NCI-H524 treated with DMSO at 0.1 percent for 48 hours (cell line): Measurements from ENCODE around the gene CD163.
"Not testable (repeated sequence)": the region's sequence is repeated elsewhere in the genome, so short reads cannot be mapped to it uniquely, and the experiment has no call there.

Experiments
- DNase-seq: peaks from one replicate; lab custom pipeline; 2025; lab: John Stamatoyannopoulos, UW

CD163 gene

GRCh38 chr12:7503686-7504415 lies at the start of gene CD163:
CD163 (minus strand) TSS chr12:7503777; CDS start chr12:7503690, 87 bp downstream.
- DNase-seq: no peak

DNA sequence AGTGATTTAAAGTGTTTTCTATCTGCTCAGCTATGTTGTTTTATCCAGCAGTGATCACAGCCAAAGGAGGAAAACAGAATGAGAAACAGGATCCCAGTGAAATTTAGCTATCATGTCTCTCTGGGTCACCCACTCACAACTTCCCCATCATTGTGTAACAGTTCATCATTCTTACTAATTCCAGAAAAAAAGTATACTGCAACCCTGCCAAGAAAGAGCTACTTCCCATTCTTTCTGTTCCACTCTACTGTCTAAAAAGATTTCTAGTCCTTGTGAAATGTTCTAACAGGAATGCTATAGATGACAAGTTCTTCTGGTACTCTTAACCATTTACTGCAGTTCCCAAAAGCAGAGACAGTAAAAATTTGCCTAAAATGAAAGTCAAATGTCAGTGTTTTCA lies 39.2 kb upstream of the CD163 start:
- no peak for DNase-seq

GRCh38 chr12:7542046-7542445 lies 38.5 kb upstream of the CD163 start:
- DNase-seq: no peak

- no peak for DNase-seq
Observed at GRCh38 chr12:7514416-7514815, 10.8 kb upstream of the CD163 start.

DNA sequence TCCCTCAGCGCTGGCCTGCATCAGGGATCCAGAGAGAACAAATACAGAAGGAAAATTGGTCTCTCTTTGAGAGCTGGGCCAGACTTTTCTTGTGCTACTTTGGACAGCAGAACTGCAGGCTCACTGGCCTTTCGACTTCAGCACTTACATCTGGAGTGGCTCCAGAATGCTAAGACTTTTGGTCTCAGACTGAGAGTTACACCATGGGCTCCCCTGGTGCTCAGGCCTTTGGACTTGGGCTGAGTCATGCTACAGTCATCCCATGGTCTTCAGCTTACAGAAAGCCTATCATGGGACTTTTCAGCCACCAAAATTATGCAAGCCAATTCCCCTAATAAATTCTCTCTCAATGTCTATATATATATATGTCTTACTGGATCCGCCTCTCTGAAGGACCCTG lies 9.0 kb upstream of the CD163 start:
- DNase-seq: no peak

- DNase-seq: not testable (repeated sequence)
Observed at GRCh38 chr12:7509793-7510470, 6.4 kb upstream of the CD163 start.

GRCh38 chr12:7502612-7503011 lies 965 bp downstream of the CD163 start:
- no peak for DNase-seq

- DNase-seq: no peak
Observed at GRCh38 chr12:7501031-7501588, 2.5 kb downstream of the CD163 start.

GRCh38 chr12:7499636-7500035 lies 3.9 kb downstream of the CD163 start:
- no peak for DNase-seq

- DNase-seq: no peak
Observed at GRCh38 chr12:7498809-7499208, 4.8 kb downstream of the CD163 start.

DNA sequence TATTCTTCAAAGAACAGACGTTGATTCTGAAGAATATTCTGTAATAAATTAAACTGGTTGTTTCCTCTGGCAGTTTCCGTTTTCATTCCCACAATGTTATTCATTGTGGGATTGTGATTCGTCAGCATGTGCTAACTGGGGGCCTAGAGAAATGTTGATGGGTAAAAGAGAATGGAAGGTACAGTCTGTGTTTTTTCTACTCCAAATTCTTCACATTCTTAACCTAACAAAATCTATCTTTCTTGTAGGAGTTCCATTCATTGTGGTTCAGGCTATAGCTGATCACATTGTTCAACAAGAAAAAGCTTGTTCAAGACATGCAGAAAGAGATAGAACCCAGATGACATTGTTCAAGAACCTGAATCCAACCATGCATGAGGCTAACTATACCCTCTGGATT lies 5.9 kb downstream of the CD163 start:
- DNase-seq: no peak

- no peak for DNase-seq
Observed at GRCh38 chr12:7496451-7496850, 7.1 kb downstream of the CD163 start.

DNA sequence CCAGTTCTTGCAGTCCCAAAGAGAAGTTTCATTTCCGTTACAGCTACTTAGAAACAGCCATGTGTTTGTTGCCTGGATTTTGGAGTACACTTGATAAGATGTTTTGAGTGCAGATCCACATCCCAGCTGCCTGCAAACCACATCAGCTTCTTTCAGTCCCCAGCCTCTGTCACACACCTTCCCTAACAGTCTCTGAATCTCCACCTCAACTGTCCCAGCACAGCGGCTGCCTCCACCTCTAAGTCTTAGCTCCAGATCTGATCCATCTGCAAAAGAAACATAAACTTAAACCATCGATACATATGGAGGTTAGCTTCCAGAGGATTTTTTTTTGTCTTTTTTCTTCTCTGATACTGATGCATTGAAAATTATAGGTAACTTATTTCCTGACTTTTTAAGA lies 8.4 kb downstream of the CD163 start:
- DNase-seq: no peak

DNA sequence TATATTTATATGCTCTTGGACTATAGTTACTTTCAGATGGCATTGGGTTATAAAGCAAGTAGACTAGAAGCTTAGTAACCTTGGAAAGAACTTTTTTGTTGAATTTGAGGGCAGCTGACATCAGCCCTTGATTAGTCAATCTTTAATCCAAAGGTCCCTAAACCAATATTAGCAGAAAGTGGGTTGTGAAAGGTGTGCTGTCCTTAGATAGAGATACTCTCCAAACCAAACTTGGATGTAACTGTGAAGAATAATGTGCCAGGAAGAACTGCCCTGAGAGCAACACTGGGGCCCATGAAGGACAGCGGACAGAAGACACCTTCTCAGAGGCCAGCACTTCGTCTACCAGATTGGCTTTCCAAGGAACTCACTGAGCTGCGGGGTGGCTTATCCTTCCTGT lies 10.6 kb downstream of the CD163 start:
- DNase-seq: no peak

GRCh38 chr12:7486512-7486911 lies 17.1 kb downstream of the CD163 start:
- peak; percentile 88 for DNase-seq

- no peak for DNase-seq
Observed at GRCh38 chr12:7485095-7485494, 18.5 kb downstream of the CD163 start.

- no peak for DNase-seq
Observed at GRCh38 chr12:7483343-7483742, 20.2 kb downstream of the CD163 start.

DNA sequence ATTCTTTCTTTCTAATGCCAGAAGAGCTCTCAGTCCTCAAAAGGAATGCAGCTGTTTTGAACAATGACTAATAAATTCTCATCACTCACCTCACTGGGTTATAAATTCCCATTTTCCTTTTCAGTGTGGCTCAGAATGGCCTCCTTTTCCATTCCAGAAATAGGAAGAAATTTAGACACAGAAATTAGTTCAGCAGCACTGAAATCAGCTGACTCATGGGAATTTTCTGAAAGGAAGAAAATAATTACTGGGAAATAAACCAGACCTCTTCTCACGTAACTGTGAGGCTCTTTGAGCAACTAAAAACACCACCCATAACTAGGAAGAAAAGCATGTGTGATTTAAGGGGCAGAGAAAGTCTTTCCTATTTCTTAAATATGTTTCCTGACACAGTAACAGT lies 23.8 kb downstream of the CD163 start:
- no peak for DNase-seq

- DNase-seq: no peak
Observed at GRCh38 chr12:7472060-7472459, 31.5 kb downstream of the CD163 start.

DNA sequence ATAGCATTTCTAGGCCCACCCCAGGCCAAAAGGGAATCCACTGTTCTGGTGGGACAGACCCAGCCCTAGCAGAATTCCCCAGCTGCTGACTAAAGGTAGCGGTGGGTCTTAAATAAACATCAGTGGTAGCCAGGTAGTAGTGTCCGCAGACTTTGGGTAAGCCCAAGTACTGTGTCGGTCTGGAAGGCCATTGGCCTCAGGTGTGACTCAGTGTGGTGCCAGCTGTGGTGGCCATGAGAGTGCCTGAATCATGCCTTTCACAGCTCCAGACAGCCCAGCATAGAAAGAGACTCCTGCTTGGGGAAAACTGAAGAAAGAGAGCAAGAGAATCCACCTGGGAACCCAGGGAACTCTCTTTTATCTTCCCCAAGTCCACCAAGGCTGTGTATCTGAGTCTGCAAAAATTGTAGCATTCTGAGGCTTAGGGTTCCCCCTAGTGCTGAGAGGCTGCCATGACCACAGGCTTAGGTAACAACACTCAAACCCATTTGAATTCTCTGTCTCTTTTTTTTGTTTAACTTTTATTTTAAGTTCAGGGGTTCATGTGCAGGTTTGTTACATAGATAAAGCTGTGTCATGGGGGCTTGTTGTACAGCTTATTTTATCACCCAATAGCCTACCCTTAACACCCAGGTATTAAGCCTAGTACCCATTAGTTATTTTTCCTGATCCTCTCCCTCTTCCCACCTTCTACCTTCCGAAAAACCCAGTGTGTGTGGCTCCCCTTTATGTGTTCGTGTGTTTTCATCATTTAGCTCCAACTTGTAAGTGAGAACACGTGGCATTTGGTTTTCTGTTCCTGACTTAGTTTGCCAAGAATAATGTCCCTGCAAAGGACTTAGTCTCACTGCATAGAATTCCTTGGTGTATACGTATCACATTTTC lies 43.0 kb downstream of the CD163 start:
- DNase-seq: no peak

GRCh38 chr12:7459973-7460372 lies 43.6 kb downstream of the CD163 start:
- no peak for DNase-seq

- DNase-seq: no peak
Observed at GRCh38 chr12:7451756-7452155, 51.8 kb downstream of the CD163 start.
